ENCODE results near the gene AMZ1.
"Not testable (repeated sequence)": the region's sequence is repeated elsewhere in the genome, so short reads cannot be mapped to it uniquely, and the experiment has no call there.

AMZ1 gene

GRCh38 chr7:2692543-2692942, 4.5 kb downstream of the AMZ1 start:
- no peak for DNase-seq

GRCh38 chr7:2693420-2694121, 5.6 kb downstream of the AMZ1 start:
- not testable (repeated sequence) for DNase-seq

- not testable (repeated sequence) for DNase-seq
These were observed 6.1 kb downstream of the AMZ1 start for GRCh38 chr7:2694122-2694436.

GRCh38 chr7:2698581-2699288, 10.7 kb downstream of the AMZ1 start:
- DNase-seq = no peak

- no peak for DNase-seq
These were observed 11.3 kb downstream of the AMZ1 start for GRCh38 chr7:2699289-2699620.

- DNase-seq = no peak
These were observed 12.3 kb downstream of the AMZ1 start for GRCh38 chr7:2700141-2700850.

- no peak for DNase-seq
These were observed 13.4 kb downstream of the AMZ1 start for GRCh38 chr7:2701424-2701823.

- DNase-seq = peak; percentile 14
These were observed 14.0 kb downstream of the AMZ1 start for GRCh38 chr7:2701832-2702593.

- DNase-seq = no peak
These were observed 14.6 kb downstream of the AMZ1 start for GRCh38 chr7:2702594-2702957.

- no peak for DNase-seq
These were observed 17.5 kb downstream of the AMZ1 start for GRCh38 chr7:2705371-2706096.

- no peak for DNase-seq
These were observed 18.7 kb downstream of the AMZ1 start for GRCh38 chr7:2706685-2707126.

- no peak for DNase-seq
These were observed 19.5 kb downstream of the AMZ1 start for GRCh38 chr7:2707481-2707880.

GRCh38 chr7:2708041-2708440, 20.0 kb downstream of the AMZ1 start:
- DNase-seq = no peak

- no peak for DNase-seq
These were observed 20.7 kb downstream of the AMZ1 start for GRCh38 chr7:2708547-2709310.

GRCh38 chr7:2709553-2710285, 21.7 kb downstream of the AMZ1 start:
- DNase-seq = no peak

- no peak for DNase-seq
These were observed 22.3 kb downstream of the AMZ1 start for GRCh38 chr7:2710286-2710655.

- no peak for DNase-seq
These were observed 23.0 kb downstream of the AMZ1 start for GRCh38 chr7:2710901-2711551.

- no peak for DNase-seq
These were observed 24.1 kb downstream of the AMZ1 start for GRCh38 chr7:2711895-2712675.

- no peak for DNase-seq
These were observed 25.4 kb downstream of the AMZ1 start for GRCh38 chr7:2713370-2713769.

GRCh38 chr7:2713978-2714377, 26.0 kb downstream of the AMZ1 start:
- DNase-seq = no peak

Data from HCEC 1CT (cell line).